ENCODE data around the gene ENPEP. TPM values are rescaled to one million over a fixed set of nuclear protein-coding genes. Genes with fewer than 3 reads are reported as not detected.

Gene ENPEP
- total and polyA plus RNA-seq, 2 of the 13 experiments (the other 11 are each of a cell fraction or from before 2014, with no cell fraction given), result not detected

DNA sequence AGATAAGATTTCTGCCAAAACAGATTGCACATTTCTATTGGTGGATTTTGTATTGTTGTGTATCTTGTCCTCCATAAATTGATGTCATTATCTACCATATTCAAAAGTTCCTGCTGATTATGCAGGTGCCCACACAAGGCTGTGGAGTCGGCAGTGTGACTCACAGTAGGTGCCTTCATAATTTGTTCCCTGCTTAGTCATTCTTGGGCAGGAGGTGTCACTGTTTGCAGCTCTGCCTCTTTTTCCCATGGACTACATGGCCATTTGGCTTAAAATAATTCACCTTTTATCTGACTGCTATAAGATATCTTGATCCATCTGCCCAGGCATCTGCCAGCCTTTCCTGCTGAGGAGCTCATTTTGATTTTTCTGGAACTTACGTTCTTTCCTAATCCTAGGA, 33.6 kb upstream of the ENPEP start:
- DNase-seq (ENCODE audit: low spot score) (no peak), FAIRE-seq (no peak), ATAC-seq (no peak)
- Histone ChIP-seq H3K79me2 (ENCODE audit: insufficient read depth, low read length) (no peaks in the 10 kb centered on the region), H3K4me3 (replicated peaks in 1 of 3; ENCODE audit: insufficient read depth in 1 of 3, low read depth in 2 of 3, low read length in 3 of 3) (no peak overlapping the region), H3K9me3 (ENCODE audit: low read length) (no peaks in the 10 kb centered on the region), H3K4me2 (ENCODE audit: low read depth, low read length) (no peak overlapping the region), H3K36me3 (replicated peaks in 1 of 2; ENCODE audit: control insufficient read depth in 1 of 2, insufficient read depth in 2 of 2, low read length in 2 of 2) (no peaks in the 10 kb centered on the region), H3K4me1 (ENCODE audit: insufficient read depth, low read length) (no peaks in the 10 kb centered on the region), H4K20me1 (ENCODE audit: insufficient read depth, low read length) (no peaks in the 10 kb centered on the region), H2AFZ (ENCODE audit: low read length) (no peak overlapping the region), H3K27ac (ENCODE audit: extremely low read length, insufficient read depth, low read length) (no peak overlapping the region), H3K27me3 (ENCODE audit: control insufficient read depth in 1 of 2, insufficient read depth in 2 of 2, low read length in 2 of 2) (no peaks in the 10 kb centered on the region), H3K9ac (ENCODE audit: insufficient read depth, low read depth, low read length) (no peak overlapping the region)
- ChIA-PET CTCF (ENCODE audit: low intra/inter-chr PET ratio, low total read pairs) (no interaction called here), POLR2A (no interaction called here)
- intact Hi-C loops (cut with micrococcal nuclease; ENCODE audit: unreplicated experiment), result no loop called here
- in situ Hi-C loops (cut with HindIII; ENCODE audit: extremely low pct_ligation_motif_present, low pct_unique_long_range_greater_than_20kb), result no loop called here
- TF ChIP-seq JUND (CRISPR knock-in tag; IDR thresholded peaks at IDR 0.05), result no peak
- TF ChIP-seq ZNF354B (CRISPR knock-in tag; IDR thresholded peaks at IDR 0.05), result no peak
- no peak for TF ChIP-seq ARNTL (CRISPR knock-in tag; IDR thresholded peaks at IDR 0.05)
- TF ChIP-seq AGO2 (optimal IDR thresholded peaks at IDR 0.05; ENCODE audit: low read depth, low read length), result no peak
- TF ChIP-seq NBN (conservative IDR thresholded peaks at IDR 0.05), result no peak
- TF ChIP-seq CENPX (CRISPR knock-in tag; IDR thresholded peaks at IDR 0.05), result no peak
- no peak for TF ChIP-seq ZNF224 (CRISPR knock-in tag; IDR thresholded peaks at IDR 0.05)
- TF ChIP-seq ZMYM3 (CRISPR knock-in tag; IDR thresholded peaks at IDR 0.05), result no peak
- no peak for TF ChIP-seq MXD4 (CRISPR knock-in tag; IDR thresholded peaks at IDR 0.05)
- no peak for TF ChIP-seq NFATC3 (CRISPR knock-in tag; IDR thresholded peaks at IDR 0.05)
- no peak for TF ChIP-seq POGK (CRISPR knock-in tag; conservative IDR thresholded peaks at IDR 0.05)
- no peak for TF ChIP-seq CREBL2 (CRISPR knock-in tag; IDR thresholded peaks at IDR 0.05; ENCODE audit: borderline replicate concordance)
- no peak for TF ChIP-seq ZNF619 (CRISPR knock-in tag; IDR thresholded peaks at IDR 0.05)
- no peak for TF ChIP-seq ATAD3A (CRISPR knock-in tag; IDR thresholded peaks at IDR 0.05)
- no peak for TF ChIP-seq ZNF773 (CRISPR knock-in tag; IDR thresholded peaks at IDR 0.05; ENCODE audit: borderline replicate concordance)
- TF ChIP-seq SOX6 (IDR thresholded peaks at IDR 0.05), result no peak
- TF ChIP-seq SOX6 (CRISPR knock-in tag; IDR thresholded peaks at IDR 0.05), result no peak
- no peak for TF ChIP-seq YEATS4 (CRISPR knock-in tag; IDR thresholded peaks at IDR 0.05; ENCODE audit: borderline replicate concordance)
- no peak for TF ChIP-seq ZMAT3 (CRISPR knock-in tag; conservative IDR thresholded peaks at IDR 0.05)
- no peak for TF ChIP-seq ZNF235 (CRISPR knock-in tag; IDR thresholded peaks at IDR 0.05; ENCODE audit: borderline replicate concordance)
- TF ChIP-seq FIP1L1 (IDR thresholded peaks at IDR 0.05; ENCODE audit: borderline replicate concordance, insufficient read depth, low read depth, low read length), result no peak
- BruUV-seq (replicated peaks), result no TSS peak
- WGBS (ENCODE audit: low lambda C conversion rate), result 0% methylated on average over 2 of the region's 2 CpGs

Data from HepG2 (cell line).